SK-N-SH (cell line): ENCODE measurements around the gene ITGA6.

ENCODE experiments used
- CTCF ChIP-seq: fragments of 200-600 bp; sonication (generic); IDR thresholded peaks from 2 replicates; pipeline ENCODE4 v1.6.1; 2017; ENCODE audit warnings: antibody characterized with exemption, mild to moderate bottlenecking, moderate library complexity
- EP300 ChIP-seq, 2 experiments: IDR thresholded peaks; 2 replicates each; pipeline versions ENCODE4 v1.4.0 to v1.6.1; 2012; ENCODE audit warnings: borderline replicate concordance in 1 of 2, low read depth in 1 of 2, low read length in 1 of 2
- EZH2phosphoT487 ChIP-seq: fragments of 200-600 bp; sonication (generic); IDR thresholded peaks from 2 replicates; pipeline ENCODE4 v1.6.1; 2017; ENCODE audit warnings: low read depth, mixed run types, mild to moderate bottlenecking, antibody characterized with exemption, moderate library complexity, borderline replicate concordance
- POLR2AphosphoS5 ChIP-seq: IDR thresholded peaks from 2 replicates; pipeline ENCODE4 v1.6.1; 2012; ENCODE audit warnings: low read depth, low read length
- RAD21 ChIP-seq: IDR thresholded peaks from 2 replicates; pipeline ENCODE4 v1.6.1; 2012; ENCODE audit warnings: mild to moderate bottlenecking, low read length
- RFX5 ChIP-seq: IDR thresholded peaks from 2 replicates; pipeline ENCODE4 v1.6.1; 2012; ENCODE audit warnings: mild to moderate bottlenecking, improper control_type of control experiment, low read length
- SMC3 ChIP-seq: IDR thresholded peaks from 2 replicates; pipeline ENCODE4 v1.6.1; 2012; ENCODE audit warnings: low read depth, low read length, improper control_type of control experiment
- USF2 ChIP-seq: fragments of 150-350 bp; IDR thresholded peaks from 2 replicates; pipeline ENCODE4 v1.6.1; 2017; ENCODE audit warnings: antibody characterized with exemption, low read length, low read depth, borderline replicate concordance
- TF ChIP-seq, protein P1 (sequence below): IDR thresholded peaks from 2 replicates; pipeline ENCODE4 v1.4.0; 2012; ENCODE audit warnings: low read depth, borderline replicate concordance

GRCh38 chr2:172461591-172462372 lies 34.4 kb downstream of the ITGA6 start:
- TF ChIP-seq EZH2phosphoT487 (no peak), EP300 (IDR thresholded peaks at IDR 0.05; ENCODE audit: borderline replicate concordance in 1 of 2, low read depth in 1 of 2, low read length in 1 of 2) (no peak), POLR2AphosphoS5 (no peak), RAD21 (peak; percentile 90), CTCF (peak; percentile 90), RFX5 (no peak), SMC3 (peak; percentile 97), USF2 (no peak)
- TF ChIP-seq, protein P1, sequence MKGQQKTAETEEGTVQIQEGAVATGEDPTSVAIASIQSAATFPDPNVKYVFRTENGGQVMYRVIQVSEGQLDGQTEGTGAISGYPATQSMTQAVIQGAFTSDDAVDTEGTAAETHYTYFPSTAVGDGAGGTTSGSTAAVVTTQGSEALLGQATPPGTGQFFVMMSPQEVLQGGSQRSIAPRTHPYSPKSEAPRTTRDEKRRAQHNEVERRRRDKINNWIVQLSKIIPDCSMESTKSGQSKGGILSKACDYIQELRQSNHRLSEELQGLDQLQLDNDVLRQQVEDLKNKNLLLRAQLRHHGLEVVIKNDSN, result no peak
